AG08395 (cell line): ENCODE data around the gene SLC6A2.
"Not testable (repeated sequence)": the region's sequence is repeated elsewhere in the genome, so short reads cannot be mapped to it uniquely, and the experiment has no call there.

Experiments
- DNase-seq: peaks from one replicate; pipeline ENCODE4 v3.0.0; 2012; ENCODE audit warnings: mixed read lengths, low spot score

Gene SLC6A2

DNA sequence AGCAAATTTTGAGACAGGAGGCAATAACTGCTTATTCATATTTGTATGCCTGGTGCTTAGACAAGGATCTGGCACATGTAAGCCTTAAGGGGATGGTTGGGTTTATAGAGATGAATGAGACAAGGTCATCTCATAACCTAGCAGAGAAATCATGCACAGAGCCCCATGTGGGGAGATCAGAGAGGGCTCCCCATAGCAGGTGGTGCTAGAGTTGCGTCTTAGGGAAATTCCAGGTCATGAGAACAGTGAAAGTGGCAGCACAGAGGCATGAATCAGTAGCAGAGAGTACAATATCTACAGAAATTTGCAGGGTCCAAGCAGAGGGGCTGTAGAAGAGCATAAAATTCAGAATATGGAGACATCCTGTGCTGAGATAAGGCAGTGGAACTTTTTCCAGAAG is 57.3 kb downstream of the SLC6A2 start:
- DNase-seq, result no peak

DNA sequence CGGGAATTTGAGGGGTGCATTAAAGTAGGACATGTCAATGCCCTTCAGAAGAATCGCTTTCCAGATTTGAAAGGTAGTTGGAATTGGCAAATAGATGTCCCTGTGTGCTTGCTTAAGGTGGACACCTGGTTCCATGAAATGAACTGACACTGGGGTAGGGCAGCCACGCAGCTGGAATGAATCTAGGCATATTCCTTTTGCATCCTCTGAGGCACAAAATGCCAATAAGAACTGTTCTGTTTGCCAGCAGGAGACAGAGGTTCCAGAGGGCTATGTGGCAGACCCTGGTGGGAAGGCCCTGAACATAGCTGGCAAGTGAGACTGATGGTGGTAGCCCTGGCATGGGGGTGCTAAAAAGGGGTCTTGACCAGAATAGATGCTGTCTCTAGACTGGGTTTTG is 61.5 kb downstream of the SLC6A2 start:
- DNase-seq, result no peak

DNA sequence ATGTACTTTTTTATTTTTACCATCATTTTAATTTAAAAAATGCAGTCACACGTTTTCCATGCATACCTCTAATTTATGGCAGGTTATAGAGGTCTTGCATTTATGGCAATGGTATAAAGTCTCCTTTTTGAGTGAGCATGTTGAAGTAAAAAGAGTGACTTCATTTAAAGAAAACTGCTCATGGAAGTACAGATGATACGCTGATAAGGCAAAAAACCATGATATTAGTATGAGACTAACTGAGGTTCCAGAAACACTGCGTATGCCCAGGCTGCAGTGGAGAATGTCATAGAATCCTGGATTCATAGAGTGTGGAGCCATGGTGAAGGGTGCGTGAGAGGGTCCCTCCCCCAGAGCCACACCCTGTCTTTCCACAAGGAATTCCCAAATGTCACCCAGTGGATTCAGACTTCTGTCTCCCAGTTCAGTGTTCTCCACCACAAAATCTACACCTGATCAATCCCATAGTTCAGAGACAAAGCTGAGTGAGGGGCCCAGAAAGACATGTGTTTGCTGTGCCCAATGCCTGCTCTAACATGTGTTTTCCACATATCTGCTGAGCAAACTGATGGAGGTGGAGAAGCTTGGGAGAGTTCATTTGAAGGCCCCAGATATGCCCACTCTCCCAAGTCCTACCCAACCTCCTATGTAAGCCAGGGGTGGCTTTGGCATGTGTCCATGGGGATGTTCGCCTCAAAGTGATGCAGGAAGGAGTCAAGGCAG is 69.4 kb downstream of the SLC6A2 start:
- no peak for DNase-seq

DNA sequence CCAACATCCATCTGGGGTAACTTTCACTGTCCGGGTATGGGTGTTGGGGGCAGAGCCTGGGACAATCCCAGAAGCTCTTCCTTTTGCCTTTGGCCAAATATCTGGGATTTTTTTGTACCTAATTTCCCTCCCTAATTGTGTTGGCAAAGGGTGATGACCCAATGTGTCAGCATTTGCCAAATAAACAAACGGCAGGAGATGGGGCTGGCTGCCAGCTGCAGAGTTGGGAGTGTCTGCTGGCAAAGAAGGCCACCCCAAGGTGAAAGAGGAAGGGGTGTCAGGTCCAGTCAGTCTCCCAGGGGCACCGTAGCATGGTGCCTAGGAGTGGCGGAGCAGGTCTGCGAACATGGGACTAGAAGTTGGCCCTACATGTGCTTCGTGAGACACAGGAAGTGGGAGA is 73.0 kb downstream of the SLC6A2 start:
- DNase-seq, result no peak

DNA sequence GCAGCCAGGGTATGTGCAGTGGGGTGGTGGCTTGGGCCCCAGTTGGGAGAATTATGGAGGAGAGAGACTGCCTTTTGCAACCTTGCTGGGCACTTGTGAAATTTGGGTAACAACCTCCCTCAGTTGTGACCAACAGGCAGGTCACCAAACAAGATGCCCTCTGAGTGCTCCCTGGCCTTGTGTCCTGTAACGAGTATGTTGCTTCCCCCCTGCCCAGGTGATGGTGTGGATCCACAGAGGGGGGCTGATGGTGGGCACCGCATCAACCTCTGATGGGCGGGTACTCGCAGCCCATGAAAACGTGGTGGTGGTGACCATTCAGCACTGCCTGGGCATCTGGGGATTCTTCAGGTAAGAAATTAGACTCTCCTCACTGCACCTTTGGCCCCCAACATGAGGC is 74.3 kb downstream of the SLC6A2 start:
- no peak for DNase-seq

GRCh38 chr16:55732496-55732895 is 76.7 kb downstream of the SLC6A2 start:
- no peak for DNase-seq

DNA sequence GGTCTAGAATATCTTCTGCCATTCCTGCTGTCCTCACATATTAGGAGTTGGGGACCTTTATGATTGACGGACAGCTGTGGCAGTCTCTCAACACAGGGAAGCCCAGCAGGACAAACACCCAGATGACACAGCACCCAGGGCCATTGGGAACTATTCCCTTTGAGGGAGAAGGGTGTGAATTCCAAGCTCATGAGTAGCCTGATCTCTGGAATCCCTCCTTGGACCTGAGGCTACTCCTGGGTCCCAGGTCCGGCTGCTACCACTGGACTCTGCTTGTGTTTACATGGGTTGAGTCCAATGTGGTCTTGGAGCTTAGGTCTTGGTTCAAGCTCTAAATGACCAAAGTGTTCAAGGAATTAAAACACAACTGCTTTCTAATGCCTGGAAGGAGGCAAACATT is 78.9 kb downstream of the SLC6A2 start:
- no peak for DNase-seq

- no peak for DNase-seq
Measured at GRCh38 chr16:55735120-55735781, 79.5 kb downstream of the SLC6A2 start.

- DNase-seq, result no peak
Measured at GRCh38 chr16:55736671-55737070, 80.9 kb downstream of the SLC6A2 start.

- DNase-seq, result no peak
Measured at GRCh38 chr16:55737318-55737717, 81.5 kb downstream of the SLC6A2 start.

- DNase-seq, result no peak
Measured at GRCh38 chr16:55737966-55738365, 82.2 kb downstream of the SLC6A2 start.

DNA sequence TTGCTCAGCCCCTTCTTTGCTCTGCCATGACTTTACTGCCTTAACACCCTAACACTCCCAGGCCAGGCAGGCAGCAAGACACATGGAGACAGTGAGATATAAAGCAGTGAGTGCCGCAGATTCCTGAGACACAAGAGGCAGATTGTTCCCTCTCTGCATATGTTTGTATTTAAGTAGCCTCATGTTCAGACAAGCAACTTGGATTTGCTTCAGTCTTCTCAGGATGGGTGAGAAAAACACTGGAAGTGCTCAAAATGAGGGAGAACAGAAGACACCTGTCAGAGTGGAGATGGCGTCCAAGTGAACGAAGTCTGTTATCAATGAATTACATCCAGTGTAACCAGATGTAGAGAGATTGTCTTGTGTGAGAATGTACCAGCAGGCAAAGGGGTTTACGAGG is 90.3 kb downstream of the SLC6A2 start:
- DNase-seq, result no peak

DNA sequence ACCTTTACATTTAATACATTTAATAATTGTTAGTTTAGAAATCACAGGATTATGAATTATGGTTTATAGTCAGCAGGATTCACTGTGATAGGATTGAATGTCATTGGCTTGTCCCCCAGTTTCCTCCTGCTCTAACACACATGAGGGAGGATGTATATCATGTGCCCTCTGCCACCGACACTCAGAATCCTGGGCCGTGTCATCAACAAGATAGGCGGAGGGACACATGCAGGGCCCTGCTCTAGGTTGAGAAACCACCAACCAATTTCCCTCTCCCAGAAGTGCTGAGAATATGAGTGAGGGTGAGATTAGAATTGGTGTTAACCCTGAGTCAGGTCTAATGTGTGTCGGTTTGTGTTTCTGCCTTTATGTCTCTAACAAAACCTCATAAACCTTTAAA is 92.0 kb downstream of the SLC6A2 start:
- no peak for DNase-seq

- not testable (repeated sequence) for DNase-seq
Measured at GRCh38 chr16:55752465-55753144, 96.8 kb downstream of the SLC6A2 start.

DNA sequence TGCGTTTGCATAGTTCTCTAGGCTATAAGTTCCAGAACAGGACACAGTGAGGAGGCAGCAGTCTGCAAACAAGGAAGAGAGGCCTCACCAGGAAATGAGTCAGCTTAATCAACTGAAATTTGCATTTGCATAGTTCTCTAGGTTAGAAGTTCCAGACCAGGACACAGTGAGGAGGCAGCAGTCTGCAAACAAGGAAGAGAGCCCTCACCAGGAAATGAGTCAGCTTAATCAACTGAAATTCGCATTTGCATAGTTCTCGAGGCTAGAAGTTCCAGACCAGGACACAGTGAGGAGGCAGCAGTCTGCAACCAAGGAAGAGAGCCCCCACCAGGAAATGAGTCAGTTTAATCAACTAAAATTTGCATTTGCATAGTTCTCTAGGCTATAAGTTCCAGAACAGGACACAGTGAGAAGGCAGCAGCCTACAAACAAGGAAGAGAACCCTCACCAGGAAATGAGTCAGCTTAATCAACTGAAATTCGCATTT is 97.4 kb downstream of the SLC6A2 start:
- not testable (repeated sequence) for DNase-seq
